Epithelial cell of umbilical artery (primary cell): ENCODE results near the gene SEC23A. TPM values are rescaled to one million over a fixed set of nuclear protein-coding genes. Genes with fewer than 3 reads are reported as not detected.

ENCODE experiments used
- total RNA-seq: library from RNA; depleted of rRNA; stranded (reverse); fragments of >200 nt; gene quantifications from 2 replicates; pipeline ENCODE4 v1.2.3, GENCODE V29; 2014

The SEC23A gene
- 295 and 434 TPM in 2 replicates for total RNA-seq

DNA sequence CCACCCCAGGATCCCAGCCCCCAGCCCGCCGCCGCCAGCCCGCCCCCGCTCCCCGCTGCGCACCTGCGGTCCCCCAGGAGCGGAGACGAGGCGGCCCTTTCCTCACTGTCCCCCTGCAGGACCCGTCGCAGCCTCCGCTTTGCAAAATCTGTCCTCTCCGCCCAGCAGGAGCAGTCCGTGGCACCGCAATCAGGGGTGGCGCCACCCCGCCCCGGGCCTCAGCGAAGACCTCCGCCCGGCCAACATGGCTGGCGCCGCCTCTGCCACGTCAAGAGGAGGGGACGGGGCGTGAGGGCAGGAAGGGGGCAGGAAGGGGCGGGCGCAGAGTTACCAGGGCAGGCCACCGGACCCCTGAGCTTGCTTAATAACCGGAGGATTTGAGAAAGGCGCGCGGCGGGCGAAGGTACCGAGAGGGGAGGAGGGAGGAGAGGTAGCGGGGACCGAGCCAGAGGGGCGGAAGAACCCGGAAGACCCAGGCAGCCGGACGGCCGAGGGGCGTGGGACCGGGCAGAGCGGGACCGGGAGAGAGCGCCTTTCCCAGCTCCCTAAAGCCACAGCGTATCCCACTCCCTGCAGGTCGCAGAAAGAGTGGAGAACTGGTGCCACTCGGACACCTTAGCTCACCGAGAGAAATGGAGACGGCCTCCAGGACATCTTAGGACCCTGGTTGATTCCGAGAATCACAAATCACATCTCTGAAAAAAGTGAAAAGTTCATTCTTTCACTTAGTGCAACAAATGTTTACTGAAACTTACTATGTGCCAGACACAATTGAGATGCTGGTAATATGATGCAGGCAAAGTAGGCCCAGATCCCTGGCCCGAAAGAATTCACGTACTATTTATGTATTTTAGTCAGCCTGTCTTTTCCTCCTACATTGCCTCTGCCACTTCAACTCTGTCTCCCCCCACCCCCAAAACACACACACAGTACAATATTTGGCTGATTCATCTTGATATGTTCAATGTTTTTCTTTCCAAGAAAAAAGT lies at the start of gene SEC23A:
TSS of gene SEC23A (minus strand) at position 267 of the 989 bp plus-strand sequence. CDS start 7,117 bp downstream, outside the sequence.

DNA sequence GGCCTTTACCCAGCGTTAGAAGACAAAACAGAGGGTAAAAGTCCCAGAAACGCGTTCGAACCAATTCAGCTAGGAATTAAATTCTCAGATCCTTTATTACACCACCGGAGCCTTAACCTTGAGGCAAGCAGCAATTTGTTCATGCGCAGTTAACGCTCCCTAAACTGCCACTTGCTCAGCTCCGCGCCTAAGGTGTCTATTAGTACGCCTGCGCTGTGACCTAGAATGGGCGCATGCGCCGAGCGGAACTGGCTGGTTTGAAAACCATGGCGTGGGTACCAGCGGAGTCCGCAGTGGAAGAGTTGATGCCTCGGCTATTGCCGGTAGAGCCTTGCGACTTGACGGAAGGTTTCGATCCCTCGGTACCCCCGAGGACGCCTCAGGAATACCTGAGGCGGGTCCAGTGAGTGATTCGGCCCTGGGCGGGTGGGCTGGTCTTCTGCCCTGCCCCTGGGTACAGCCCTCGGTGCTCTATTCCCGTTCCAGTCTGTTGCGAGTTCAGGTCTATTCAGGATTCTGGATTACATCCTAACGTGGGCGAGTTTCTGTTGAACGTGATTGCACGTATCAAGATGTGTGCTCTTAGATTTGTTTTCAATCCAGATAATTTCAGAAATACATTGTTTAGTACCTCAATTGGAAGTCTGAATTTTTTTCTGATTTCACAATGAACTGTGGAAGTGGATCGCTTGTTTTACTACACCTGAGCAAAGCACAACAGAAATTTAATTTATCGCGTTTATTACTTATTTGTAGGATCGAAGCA lies 11.2 kb upstream of the SEC23A start, which contains the start of gene GEMIN2:
TSS of gene GEMIN2 (plus strand) at position 251 of the 766 bp plus-strand sequence. CDS start at position 267, 16 bp downstream.

Other genes starting within 250 kb of the SEC23A start
- gene GEMIN2, start 11.1 kb upstream of the SEC23A start, total RNA-seq = 41.0 and 56.5 TPM in 2 replicates
- gene TRAPPC6B, start 67.1 kb upstream of the SEC23A start, total RNA-seq = 25.7 and 30.5 TPM in 2 replicates
- 22.4 and 29.0 TPM in 2 replicates for gene PNN, start 72.0 kb upstream of the SEC23A start, total RNA-seq
- gene MIA2, start 130.7 kb upstream of the SEC23A start, total RNA-seq = 12.3 and 14.3 TPM in 2 replicates